HPDE6-E6E7 (cell line): ENCODE results near the gene BPIFA1.

Experiments
- DNase-seq: peaks from one replicate; pipeline ENCODE4 v3.0.0; 2011; ENCODE audit warnings: missing footprints; ENCODE audit errors: extremely low spot score

Gene BPIFA1

DNA sequence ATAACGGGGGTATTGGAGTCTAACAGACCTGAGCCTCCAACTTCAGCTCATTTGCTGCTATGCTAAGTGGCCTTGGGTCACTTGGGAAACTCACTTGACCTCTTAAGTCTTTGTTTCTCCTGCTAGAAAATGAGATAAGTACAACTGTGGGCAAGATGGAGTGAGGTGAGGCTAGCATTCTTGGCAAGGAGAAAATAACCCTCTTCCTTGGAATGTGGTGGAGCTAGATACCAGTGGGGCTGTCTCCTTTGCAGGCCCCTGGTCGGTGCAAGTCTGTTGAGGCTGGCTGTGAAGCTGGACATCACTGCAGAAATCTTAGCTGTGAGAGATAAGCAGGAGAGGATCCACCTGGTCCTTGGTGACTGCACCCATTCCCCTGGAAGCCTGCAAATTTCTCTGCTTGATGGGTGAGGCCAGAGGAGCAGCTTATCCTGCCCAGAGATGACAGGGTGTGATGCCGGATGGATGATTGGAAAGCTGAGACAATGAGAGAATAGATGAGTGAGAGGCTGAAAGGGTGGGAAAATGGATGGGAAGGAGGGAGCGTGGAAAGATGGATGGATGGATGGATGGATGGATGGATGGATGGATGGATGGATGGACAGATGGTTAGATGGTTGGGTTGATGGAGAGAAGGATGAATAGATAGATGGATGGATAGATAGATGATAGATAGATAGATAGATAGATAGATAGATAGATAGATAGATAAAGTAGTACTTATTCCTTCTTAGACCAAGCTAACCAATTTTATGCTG, 4.4 kb downstream of the BPIFA1 start:
- DNase-seq = no peak

DNA sequence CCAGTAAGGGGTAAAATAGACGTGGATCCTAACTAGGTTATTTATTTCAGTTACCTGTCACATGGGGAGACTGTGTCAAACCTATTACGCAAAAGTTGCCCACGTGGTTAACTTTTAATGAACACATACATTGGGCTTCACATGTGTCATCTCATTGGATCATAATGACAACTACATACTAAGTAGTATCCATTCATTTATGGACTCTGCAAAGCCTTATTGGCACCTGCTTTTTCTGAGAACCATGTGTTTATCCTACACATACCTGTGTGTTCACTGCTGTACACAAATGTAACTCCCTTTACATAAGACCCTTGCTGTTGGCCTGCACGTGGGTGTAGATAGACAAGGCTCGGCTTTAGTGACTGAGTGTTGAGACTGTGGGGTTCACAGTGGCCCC, 5.1 kb downstream of the BPIFA1 start:
- DNase-seq = no peak

GRCh38 chr20:33242319-33243100, 6.7 kb downstream of the BPIFA1 start:
- DNase-seq = no peak

DNA sequence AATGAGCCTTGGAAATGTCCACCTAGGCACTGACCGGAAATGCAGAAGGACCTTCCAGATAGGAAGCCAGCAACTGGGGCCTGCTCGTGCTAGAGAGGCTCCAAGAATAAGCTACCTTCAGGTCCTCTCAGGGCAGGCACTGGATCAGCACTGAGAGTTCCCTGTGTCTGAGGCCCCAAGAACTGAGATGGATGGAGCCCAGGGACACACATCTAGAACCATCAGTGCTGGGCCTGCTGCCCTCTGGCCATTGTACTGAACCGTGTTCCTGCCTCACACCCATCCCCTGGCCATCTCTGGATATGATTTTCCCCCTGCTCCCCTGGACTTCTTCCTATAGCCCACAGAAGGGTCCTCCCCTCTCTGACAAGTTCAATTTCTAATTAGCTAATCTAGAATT, 10.3 kb downstream of the BPIFA1 start:
- no peak for DNase-seq

- no peak for DNase-seq
Observed at GRCh38 chr20:33249456-33249855, 13.7 kb downstream of the BPIFA1 start.

DNA sequence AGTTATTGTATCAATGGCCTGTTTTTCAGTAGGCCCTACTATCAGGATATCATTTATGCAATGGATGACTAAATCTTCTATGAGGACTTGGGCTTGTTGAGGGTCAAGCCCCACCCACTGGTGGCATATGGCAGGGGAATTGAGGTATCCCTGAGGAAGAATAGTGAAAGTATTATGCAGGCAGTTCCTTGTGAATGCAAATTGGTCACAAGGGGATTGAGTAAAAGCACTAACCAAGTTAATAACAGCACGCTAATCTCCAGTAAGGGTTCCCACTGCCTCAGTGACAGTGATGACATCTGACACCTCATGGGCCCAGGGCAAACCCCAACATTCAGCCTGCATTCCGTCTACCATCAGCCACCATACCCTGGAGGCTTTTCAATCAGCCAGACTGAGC, 14.9 kb downstream of the BPIFA1 start:
- no peak for DNase-seq

DNA sequence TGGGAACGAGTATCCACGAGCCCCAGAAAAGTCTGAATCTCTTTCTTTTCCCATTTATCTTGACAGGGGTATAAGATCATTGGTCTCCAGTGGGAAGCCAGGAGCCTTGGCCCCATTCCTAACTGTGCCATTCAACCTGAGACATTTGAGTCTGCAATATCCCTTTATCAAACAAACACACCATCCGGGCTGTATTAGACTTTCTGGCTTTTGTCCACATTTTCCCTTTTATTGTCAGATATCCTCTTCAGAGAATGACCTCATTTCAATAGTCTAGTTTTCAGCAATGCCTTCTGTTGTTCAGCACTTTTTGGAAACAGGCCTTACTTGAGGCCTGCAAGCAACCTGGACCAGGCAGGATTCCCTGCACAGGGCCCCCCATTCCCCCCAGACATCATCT, 15.7 kb downstream of the BPIFA1 start:
- no peak for DNase-seq

GRCh38 chr20:33252460-33252859, 16.7 kb downstream of the BPIFA1 start:
- DNase-seq = no peak

- DNase-seq = no peak
Observed at GRCh38 chr20:33255005-33255404, 19.2 kb downstream of the BPIFA1 start.

DNA sequence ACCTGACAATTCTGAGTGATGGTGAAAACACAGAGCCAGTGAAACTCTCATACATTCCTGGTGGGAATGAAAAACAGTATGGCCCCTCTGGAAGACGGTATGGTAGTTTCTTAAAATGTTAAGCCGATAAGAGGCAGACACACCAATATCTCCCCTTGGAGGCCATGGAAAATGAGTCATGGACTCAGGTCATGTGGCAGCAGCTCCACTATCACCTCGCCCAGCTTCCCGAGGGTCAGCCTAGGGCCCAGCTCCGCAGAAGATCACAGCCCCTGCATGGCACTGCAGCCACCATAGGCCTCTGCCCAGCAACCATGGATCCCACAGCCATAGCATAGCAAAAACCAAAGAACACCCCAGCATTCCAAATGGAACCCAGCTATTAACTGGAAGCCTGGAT, 21.4 kb downstream of the BPIFA1 start:
- no peak for DNase-seq

- no peak for DNase-seq
Observed at GRCh38 chr20:33259371-33259770, 23.6 kb downstream of the BPIFA1 start.

GRCh38 chr20:33261465-33261864, 25.7 kb downstream of the BPIFA1 start:
- no peak for DNase-seq

GRCh38 chr20:33262658-33263065, 26.9 kb downstream of the BPIFA1 start:
- peak; percentile 55 for DNase-seq

DNA sequence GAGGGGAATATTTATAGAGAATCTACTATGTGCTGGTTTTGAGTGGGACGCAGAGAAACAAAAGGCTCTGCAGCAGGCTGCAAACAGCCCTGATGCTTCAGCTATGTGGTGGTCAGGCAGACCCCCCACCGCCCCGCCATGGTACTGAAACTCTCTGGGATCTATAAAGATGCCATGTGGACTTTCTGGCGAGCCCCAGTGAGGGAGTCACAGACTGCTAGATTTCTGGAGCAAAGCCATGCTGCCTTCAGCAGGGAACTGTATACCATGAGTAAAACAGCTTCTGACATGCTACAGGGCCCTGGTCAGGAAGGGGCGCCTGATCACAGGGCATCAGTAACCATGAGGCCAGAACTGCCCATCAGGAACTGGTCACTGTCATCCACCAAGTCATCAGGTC, 28.0 kb downstream of the BPIFA1 start:
- DNase-seq = no peak

- no peak for DNase-seq
Observed at GRCh38 chr20:33267701-33268100, 31.9 kb downstream of the BPIFA1 start.

DNA sequence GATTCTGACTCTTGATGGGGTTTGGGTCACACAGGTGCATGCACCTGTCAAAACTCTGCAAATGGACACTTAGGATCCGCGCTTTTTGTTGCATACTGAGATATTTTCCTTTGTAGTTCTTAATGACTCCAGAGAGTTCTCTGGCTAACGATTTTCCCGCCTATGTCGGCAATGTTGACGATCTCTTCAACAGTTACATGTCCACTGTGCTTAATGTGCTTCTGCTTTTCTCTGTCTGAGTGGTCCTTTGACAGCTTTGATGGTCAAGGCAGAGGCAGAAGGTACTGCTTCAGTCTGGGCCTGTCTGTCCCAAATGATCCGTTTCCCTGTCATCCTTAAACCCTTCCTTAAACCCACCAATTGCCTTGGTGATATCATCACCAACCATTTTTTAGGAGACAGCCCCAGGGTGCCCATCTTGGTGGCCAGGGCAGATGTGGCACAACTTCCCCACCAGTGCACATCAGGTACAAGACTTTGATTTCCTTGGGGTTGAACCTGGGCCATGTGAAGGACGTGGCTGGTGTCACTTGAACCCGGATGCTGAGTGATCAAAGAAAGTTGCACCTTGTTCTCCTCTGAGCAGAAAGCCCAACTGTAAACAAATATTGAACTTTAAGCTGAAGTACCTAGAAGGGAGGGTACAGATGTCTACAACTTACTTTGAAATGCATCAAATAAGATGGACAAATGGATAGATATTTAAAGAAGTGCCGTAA, 36.5 kb downstream of the BPIFA1 start:
- no peak for DNase-seq

DNA sequence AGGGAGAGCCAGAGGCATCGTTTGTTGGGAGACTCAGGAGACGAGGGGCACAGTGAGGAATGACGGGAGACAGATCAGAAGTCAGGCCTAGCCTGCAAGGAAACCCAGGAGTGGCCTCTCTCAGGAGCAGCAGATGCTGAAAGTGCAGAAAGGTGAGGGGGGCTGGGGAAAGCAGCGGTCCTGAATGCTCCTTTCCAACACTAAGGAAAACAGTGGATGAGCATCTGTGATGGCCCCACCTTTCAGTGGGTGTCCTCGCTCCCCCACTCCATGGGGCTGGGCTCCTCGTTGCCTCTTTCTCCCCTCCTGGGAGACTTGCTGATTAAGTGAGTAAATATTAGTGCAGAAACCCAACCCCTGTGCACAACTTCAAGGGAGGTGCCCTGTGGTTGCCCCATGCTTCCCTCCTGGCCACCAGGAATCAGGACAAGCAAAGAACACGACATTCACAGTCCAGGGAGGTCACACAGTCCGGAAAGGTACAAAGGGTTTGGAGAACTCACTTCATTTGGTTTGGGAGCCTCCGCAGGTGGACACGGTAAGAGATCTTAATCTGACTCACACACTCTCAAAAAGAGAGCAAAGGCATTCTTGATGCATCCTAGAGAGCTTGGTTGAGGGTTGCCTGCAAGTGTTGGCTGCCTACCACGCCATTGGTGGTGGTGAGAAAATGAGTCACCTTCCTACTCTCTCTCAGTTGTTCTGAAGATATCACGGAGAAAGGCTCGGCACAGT, 37.5 kb downstream of the BPIFA1 start:
- DNase-seq = no peak

GRCh38 chr20:33275215-33275614, 39.4 kb downstream of the BPIFA1 start:
- no peak for DNase-seq

- no peak for DNase-seq
Observed at GRCh38 chr20:33275871-33276270, 40.1 kb downstream of the BPIFA1 start.

GRCh38 chr20:33276303-33277113, 40.7 kb downstream of the BPIFA1 start:
- DNase-seq = no peak
